Right lobe of liver (tissue), 4 donors: ENCODE results near the gene L3MBTL3.

Experiments
- CTCF ChIP-seq, 4 donors: fragments of 200-600 bp in 3 of 4; fragments of 450-650 bp in 1 of 4; IDR thresholded peaks; one replicate each; pipeline versions ENCODE4 v1.5.1 to v1.8.0; 2016 to 2022; ENCODE audit warnings: antibody characterized with exemption in 4 of 4, mild to moderate bottlenecking in 2 of 4
- POLR2A ChIP-seq: fragments of 450-650 bp; IDR thresholded peaks from one replicate; pipeline ENCODE4 v1.6.1; 2017; ENCODE audit warnings: antibody characterized with exemption, mild to moderate bottlenecking
- donor health status: DM: no; HTN: no; CAD: no.
- donor health status: DM: no; HTN: no; CAD: no.
- donor health status: DM: no; HTN: yes; CAD: no.

- TF ChIP-seq CTCF (IDR thresholded peaks at IDR 0.05) (no peak), POLR2A (no peak)
Observed at GRCh38 chr6:130120731-130121130, 102.3 kb downstream of the L3MBTL3 start.
